GM18861 (cell line): ENCODE results near the gene IGFLR1.

Experiments
- ATAC-seq: cut with Tn5 transposase; IDR thresholded peaks from one replicate; pipeline ENCODE4 v1.9.1; 2021; ENCODE audit not compliant: unreplicated experiment

The IGFLR1 gene, protein sequence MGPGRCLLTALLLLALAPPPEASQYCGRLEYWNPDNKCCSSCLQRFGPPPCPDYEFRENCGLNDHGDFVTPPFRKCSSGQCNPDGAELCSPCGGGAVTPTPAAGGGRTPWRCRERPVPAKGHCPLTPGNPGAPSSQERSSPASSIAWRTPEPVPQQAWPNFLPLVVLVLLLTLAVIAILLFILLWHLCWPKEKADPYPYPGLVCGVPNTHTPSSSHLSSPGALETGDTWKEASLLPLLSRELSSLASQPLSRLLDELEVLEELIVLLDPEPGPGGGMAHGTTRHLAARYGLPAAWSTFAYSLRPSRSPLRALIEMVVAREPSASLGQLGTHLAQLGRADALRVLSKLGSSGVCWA

DNA sequence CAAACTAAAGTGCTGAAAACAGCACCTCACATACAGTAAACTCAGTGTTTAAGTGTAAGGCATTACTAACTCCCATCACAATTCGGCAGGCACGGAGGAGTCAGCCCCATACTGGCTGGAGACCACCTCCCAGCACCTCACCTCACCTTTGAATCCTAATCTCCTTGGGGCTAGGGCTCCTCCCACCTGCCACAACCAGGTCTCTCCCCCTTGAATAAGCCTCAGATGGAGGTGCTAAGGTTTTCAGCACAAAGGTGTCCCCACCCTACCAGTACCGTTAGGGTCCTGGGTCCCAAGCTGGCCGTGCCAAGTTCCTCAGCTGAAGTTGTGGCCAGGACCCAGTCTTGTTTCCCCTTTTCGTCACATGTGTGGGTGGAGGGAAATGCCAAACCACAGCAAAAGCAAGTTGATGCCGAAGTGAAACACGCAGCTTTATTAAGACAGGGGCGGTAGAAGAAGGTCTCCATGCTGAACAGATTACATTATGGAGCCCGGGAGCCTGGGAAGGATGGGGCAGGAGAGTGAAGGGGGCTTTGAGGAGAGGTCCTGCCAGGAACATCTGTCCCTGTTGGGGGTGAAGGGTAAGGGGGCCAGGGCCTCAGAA is at the start of gene IGFLR1:
Gene IGFLR1 (minus strand): TSS at position 332 of the 604 bp plus-strand sequence. CDS start 1,272 bp downstream, outside the sequence.
- no peak for ATAC-seq

DNA sequence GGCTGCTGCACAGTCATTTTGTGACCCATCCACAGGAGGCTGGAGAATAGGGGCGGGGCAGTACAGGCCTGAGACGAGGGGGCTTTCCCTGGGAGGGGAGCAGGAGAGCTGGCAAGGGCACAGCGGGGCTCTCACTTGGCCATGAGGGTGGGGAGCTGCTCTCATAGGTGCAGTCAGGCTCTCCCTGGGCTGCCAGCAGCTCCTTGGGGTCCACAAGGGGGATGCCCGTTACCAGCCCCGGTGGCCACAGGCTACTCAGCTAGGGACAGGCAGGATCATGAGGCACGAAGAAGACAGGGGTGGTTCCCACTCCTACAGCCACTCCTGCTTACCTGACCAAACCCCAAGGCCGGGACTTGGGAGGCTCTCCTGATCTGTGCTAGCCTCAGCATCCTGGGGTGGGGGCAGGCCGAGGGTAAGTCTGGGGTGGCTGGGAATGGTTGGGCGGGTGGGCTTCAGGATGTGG is 49.6 kb upstream of the IGFLR1 start:
- no peak for ATAC-seq

DNA sequence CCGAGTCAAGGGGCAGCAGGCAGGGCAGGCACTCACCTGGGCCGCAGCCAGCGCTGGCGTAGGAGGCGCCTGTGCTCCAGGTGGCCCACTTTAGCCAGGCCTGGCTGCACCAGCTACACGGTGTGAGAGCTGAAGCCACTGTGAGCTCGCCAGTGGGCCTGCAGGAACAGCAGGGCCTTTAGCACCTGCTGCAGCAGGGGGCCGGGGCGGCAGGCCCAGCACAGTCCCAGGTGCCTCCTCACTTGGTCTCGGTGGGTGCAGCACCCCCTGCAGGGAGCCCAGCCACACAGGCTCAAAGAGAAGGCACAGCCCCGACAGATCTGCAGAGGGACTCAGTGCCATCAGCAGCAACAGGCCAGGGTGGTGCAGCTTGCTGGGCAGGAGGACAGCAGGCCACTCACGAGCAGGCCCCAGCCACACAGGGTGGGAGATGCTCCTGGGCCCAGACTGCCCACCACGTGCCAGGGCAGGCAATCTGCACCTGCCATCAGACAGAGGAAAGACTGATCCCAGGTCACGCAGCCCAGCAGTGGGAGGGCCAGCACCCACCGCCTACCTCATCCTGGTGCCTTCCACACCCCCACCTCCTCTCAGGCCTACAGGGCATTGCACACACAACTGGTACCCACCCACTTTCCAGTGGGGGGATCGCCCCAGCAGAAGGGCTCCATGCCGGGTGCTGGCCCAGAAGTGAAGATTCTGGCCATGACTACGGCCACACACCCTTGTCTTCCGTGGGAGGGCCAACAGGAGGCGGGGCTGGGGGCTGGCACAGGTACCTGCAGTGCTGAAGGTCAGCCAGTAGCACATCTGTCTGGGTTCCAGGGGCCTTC is 48.9 kb upstream of the IGFLR1 start:
- ATAC-seq = no peak

DNA sequence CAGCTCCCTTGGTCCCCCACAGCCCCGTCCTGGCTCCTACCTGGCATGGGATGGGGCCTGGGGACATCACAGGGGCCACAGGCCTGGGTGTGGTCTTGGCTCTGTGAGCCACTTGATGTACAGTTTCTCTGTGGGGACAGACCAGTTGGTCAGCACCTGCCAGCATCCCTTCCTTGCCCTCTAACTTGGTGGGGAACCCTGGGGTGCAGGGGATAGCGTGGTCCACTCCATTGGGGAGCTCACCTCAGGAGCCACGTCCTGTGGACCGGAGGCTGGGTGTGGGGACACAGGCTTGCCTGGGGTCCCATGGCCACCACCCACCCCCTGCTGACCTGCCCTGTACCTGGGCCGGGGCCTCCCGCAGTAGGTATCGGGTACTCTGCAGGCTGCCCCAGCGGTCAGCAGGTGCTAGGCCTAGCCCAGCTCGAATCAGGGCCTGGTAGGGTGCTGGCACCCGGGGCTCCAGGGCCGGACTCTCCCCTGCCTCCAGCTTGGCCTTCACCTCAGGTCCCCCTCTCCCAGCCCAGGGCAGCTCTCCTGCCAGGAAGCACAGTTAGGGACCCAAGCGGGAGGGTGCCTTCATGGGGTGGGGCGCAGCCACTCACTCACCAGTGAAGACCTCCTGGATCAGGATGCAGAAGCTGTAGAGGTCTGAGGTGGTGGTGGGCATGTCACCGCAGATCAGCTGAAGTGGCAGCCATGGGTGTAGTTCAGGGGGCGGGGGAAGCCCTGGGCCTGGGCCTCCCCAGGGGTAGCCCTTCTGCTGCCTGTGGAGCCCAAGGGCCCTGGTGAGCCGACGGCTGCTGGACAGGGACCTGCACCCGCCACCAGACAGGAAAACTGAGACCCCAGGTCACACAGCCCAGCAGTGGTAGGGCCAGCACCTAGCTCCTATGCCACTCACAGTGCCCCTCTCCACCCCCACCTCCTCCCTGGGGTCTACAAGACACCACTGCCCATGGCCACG is 48.0 kb upstream of the IGFLR1 start:
- no peak for ATAC-seq

DNA sequence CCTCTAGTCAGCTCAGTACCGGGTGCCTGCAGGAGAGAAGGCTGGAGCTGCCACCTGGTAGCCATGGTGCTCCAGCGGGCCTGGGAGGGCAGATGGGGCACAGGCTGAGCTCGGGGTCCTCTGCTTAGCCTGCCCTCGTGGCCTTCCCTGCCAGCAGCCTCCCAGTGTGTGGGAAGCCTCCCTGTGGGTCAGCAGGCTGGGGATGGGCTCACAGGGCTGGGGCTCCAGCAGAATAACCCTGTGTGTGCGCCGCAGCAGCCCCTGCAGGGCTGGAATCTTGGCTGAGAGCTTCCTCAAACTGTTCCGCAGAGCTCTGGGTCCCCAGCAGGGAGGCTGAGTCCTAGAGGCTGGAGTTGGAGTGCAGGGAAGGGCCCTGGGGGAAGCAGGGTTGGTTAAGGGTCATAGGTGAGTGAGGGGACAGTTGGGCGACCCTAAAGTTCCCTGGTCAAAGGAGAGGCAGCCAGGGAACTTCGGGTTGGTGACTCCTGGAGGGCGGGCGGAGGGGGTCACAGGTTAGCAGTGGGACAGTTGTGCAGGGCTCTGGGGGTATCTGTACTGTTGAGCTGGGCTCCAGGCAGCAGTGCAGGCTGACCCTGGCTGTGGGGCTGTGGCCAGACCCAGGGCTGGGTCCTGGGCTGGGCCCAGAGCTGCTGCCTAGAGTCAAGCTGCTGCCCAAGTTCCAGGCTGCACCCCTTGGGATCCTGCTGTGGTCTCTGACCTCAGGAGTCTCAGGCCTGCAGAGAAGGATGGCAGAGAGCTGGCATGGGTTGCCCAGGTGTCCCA is 47.1 kb upstream of the IGFLR1 start:
- no peak for ATAC-seq

DNA sequence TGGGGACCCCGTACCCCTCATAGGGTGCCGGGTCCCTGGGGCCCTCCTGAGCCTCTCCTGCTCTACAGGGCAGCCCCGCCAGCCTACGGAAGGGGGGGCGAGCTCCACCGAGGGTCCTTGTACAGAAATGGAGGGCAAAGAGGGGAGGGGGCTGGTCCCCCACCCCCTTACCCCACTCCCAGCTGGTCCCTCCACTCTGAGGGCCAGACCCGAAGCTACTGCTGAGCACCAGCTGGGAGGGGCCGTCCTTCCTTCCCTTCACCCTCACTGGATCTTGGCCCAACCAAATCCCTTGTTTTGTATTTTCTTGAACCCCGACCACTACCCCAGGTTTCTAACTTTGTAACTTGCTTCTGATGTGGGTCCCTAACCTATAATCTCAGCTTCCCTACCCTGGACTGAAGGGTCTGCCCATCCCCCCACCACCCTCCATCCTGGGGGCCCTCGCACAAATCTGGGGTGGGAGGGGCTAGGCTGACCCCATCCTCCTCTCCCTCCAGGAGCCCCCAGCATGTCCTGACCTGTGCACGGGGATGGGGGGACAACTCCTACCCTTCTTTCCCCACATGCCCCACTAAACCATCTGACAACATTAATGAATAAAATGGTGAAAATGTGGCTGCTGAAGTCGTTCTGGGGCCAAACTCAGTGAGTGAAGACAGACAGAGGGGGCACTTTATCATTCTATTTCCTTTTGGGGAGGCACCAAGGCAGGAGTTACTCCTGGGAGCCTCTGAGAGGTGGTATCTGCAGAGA is 46.1 kb upstream of the IGFLR1 start:
- ATAC-seq = no peak

DNA sequence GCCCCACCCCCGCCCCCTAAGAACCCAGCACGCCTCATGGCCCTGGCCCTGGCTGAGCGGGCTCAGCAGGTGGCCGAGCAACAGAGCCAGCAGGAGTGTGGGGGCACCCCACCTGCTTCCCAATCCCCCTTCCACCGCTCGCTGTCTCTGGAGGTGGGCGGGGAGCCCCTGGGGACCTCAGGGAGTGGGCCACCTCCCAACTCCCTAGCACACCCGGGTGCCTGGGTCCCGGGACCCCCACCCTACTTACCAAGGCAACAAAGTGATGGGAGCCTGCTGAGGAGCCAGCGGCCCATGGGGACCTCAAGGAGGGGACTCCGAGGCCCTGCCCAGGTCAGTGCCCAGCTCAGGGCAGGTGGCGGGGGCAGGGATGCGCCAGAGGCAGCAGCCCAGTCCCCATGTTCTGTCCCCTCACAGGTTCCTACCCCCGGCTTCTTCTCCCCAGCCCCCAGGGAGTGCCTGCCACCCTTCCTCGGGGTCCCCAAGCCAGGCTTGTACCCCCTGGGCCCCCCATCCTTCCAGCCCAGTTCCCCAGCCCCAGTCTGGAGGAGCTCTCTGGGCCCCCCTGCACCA is 45.1 kb upstream of the IGFLR1 start:
- ATAC-seq = no peak

DNA sequence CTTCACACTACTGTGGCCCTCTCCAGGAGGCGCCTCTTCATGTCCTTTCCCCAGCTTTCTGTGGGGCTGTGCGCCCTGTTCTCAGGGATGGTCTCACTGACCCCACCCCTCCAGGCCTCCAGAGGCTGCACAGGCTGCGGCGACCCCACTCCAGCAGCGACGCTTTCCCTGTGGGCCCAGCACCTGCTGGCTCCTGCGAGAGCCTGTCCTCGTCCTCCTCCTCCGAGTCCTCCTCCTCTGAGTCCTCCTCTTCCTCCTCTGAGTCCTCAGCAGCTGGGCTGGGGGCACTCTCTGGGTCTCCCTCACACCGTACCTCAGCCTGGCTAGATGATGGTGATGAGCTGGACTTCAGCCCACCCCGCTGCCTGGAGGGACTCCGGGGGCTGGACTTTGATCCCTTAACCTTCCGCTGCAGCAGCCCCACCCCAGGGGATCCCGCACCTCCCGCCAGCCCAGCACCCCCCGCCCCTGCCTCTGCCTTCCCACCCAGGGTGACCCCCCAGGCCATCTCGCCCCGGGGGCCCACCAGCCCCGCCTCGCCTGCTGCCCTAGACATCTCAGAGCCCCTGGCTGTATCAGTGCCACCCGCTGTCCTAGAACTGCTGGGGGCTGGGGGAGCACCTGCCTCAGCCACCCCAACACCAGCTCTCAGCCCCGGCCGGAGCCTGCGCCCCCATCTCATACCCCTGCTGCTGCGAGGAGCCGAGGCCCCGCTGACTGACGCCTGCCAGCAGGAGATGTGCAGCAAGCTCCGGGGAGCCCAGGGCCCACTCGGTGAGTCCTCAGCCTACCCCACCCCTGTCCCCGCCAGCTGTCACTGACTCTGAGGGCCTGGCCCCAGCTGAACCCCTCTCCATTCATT is 44.3 kb upstream of the IGFLR1 start:
- ATAC-seq = no peak

DNA sequence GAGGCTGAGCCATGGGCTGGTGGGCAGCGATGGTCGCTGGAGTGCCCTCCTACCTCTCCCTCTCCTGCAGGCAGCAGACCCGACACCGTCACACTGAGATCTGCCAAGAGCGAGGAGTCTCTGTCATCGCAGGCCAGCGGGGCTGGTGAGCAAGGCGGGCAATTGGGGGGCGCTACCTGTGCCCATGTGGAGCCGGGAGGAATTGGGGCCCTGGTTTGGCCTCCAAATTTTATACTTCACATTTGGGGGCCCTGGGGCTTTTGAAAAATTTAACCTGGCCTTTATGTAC is 43.0 kb upstream of the IGFLR1 start:
- ATAC-seq = no peak

DNA sequence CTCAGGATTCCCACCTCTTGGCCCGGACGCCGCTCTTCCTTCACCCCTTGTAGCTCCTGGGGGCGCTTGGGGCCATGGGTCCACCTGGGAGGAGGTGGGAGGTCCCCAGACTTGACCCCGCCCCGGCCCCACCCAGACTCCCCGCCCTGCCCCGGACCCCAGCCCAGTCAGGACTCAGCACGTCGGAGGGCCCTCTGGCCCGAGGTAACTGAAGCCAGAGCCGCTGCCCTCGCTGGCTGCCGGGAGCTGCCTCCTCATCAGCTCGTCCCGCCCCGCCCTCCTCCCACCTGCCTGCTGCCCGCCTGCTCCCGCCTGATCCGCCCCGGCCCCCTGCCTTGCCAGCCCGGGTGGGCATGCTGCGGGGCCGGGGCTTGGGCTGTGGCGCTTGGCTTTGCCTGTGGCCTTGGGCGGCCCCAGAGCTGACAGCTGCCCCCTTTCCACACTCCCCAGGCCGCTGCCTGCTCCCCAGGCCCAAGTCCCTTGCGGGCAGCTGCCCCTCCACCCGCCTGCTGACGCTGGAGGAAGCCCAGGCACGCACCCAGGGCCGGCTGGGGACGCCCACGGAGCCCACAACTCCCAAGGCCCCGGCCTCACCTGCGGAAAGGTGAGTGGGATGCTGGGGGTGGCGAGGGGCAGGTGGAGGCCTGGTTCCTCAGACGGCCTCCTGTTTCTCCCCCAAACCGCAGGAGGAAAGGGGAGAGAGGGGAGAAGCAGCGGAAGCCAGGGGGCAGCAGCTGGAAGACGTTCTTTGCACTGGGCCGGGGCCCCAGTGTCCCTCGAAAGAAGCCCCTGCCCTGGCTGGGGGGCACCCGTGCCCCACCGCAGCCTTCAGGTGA is 42.5 kb upstream of the IGFLR1 start:
- no peak for ATAC-seq

DNA sequence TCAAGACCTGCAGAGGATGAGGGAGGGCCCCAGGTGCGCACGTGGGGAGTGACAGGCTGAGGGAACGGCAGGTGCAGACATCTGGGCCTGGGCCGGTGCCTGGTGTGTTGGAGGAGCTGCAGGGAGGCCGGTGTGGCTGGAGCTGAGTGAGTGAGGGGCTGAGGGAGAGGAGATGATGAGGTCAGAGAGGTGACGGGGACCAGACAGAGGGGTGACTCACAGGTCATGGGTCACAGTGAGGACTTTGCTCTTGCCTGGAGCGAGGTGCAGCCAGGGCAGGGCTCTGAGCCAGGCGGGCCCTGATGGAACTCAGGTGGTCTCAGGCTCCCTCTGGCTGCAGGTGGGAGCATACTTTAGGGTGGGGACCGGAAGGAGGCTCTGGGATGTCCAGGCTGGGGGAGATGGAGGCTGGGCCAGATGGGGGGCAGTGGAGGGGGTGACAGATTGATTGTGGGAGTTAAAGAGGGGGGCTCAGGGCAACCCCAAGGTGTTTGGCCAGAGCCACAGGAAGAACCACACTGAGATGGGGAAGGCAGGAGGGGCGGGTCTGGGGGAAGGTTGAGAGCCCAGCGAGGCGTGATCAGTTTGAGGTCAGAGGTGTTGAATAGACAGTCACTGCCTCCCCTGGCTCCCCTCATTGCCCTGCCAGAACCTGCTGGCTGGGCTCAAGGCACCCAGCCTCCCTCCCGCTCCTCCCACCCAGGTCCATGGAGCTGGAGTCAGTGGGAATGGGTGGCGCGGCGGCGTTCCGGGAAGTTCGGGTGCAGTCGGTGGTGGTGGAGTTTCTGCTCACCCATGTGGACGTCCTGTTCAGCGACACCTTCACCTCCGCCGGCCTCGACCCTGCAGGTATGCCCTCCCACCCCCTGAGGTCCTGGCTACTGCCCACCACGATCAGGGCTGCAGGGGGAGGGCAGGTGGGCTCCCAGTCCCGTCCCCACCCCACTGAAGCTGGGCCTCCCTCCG is 41.5 kb upstream of the IGFLR1 start:
- no peak for ATAC-seq

DNA sequence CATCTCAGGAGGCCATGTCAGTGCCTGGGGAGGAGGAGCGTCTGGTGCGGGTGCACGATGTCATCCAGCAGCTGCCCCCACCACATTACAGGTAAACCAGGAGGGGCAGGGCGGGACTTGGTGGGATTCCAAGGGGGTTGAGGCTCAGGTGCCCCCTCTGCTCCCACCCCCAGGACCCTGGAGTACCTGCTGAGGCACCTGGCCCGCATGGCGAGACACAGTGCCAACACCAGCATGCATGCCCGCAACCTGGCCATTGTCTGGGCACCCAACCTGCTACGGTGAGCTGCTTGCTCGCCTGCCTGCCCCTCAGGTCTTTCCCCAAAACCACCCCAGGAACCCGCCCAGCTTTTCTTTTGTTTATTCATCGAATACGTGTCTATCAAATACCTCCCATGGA is 40.3 kb upstream of the IGFLR1 start:
- ATAC-seq = no peak

DNA sequence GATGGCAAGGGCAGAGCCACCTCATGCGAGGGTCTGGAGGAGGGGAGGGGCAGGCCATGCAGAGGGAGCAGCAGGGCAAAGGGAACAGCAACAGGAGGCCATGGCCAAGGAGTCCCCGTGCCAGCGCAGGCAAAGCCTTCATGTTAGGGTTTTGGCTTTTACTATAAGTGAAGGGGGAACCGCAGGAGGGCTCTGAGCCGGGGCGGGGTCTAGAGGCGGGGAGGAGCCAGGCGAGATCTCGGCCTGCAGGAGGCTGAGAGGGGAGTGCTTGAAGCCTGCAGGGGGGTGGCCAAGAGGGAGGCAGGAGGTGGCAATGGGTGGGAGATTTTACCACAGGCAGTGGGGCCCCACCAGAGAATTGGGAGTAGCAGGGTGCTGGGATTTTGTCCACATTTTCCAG is 39.4 kb upstream of the IGFLR1 start:
- ATAC-seq = no peak

DNA sequence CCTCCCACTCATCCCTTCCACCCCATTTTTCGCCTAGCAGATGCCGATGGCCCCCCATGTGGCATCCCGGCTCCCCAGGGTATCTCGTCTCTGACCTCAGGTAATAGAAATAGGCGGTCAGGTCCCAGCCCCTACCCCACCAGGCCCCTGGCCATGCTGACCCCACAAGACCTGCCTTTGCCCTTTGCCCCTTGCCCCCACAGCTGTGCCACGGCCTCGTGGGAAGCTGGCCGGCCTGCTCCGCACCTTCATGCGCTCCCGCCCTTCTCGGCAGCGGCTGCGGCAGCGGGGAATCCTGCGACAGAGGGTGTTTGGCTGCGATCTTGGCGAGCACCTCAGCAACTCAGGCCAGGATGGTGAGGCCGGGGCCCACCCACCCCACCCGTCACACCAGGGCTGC is 38.5 kb upstream of the IGFLR1 start:
- ATAC-seq = no peak

DNA sequence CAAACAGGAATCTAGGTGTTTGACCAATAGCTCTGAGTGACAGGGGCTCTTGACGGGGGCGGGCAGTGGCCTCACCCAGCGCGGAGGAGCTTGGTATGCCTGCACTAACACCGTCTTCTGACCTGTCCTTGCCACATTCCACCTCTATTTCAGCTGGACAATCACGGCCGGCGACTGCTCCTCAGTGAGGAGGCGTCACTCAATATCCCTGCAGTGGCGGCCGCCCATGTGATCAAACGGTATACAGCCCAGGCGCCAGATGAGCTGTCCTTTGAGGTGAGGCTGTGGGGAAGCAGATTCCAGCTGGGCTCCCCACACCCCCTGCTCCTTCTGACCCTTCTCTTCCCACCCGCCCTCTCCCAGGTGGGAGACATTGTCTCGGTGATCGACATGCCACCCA is 37.8 kb upstream of the IGFLR1 start:
- no peak for ATAC-seq

DNA sequence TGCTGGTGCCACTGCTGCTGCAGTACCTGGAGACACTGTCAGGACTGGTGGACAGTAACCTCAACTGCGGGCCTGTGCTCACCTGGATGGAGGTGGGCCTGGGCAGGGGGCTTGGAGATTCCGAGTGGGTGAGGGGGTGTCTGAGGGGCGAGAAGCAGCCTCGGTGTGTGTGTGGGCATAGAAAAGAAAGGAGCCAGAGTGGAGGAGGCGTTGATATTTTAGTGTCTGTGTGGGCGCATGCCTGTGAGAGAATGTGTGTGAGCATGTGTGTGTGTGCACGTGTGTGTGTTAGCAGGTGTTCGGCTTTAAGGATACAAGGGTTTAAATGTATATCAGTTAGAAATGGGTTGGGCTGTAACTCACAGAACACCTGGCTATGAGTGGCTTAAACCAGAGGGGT is 36.8 kb upstream of the IGFLR1 start:
- ATAC-seq = no peak
